H1 (cell line): ENCODE data around the gene FOXN3. TPM values are rescaled to one million over a fixed set of nuclear protein-coding genes. Genes with fewer than 3 reads are reported as not detected.

ENCODE experiments used
- CTCF ChIA-PET: fragments of 300-600 bp; sonication (Branson Sonifier 250); formaldehyde crosslinking; loops from one replicate; lab custom pipeline; 2021; ENCODE audit not compliant: partially characterized antibody; lab: Charles Lee
- POLR2A ChIA-PET: fragments of 300-600 bp; sonication (Branson Sonifier 250); formaldehyde crosslinking; loops from one replicate; lab custom pipeline; 2021; ENCODE audit warnings: inconsistent platforms; ENCODE audit not compliant: partially characterized antibody; lab: Charles Lee
- DNase-seq, 2 experiments: peaks; one replicate each; pipeline versions ENCODE4 v3.0.0 to v3.0.0-alpha.2; 2010 to 2022; ENCODE audit warnings: low spot score in 2 of 2, low read depth in 1 of 2, mixed read lengths in 1 of 2
- FAIRE-seq: peaks from 2 replicates; lab custom pipeline; 2011; peaks lifted over from hg19 to GRCh38; lab: Jason Lieb, UNC
- H2AFZ ChIP-seq: 2 replicates; pipeline ENCODE4 v1.8.1; 2012; ENCODE audit warnings: low read length, inconsistent platforms
- H2AK5ac ChIP-seq: 2 replicates; pipeline ENCODE4 v1.6.1; 2013; ENCODE audit warnings: low read depth, low read length
- H2BK120ac ChIP-seq: replicated peaks from 2 replicates; pipeline ENCODE3; 2013; ENCODE audit warnings: low read depth, low read length, inconsistent platforms
- H2BK12ac ChIP-seq: 2 replicates; pipeline ENCODE4 v1.6.1; 2013; ENCODE audit warnings: low read depth, low read length
- H2BK15ac ChIP-seq: 2 replicates; pipeline ENCODE4 v1.6.1; 2013; ENCODE audit warnings: low read length
- H2BK20ac ChIP-seq: 2 replicates; pipeline ENCODE4 v1.6.1; 2013; ENCODE audit warnings: low read length
- H2BK5ac ChIP-seq: 2 replicates; pipeline ENCODE4 v1.6.1; 2013; ENCODE audit warnings: low read depth, low read length
- H3K14ac ChIP-seq: 2 replicates; pipeline ENCODE4 v1.6.1; 2013; ENCODE audit warnings: inconsistent platforms; ENCODE audit not compliant: insufficient read length
- H3K18ac ChIP-seq: 2 replicates; pipeline ENCODE4 v1.6.1; 2013; ENCODE audit warnings: low read length; ENCODE audit errors: extremely low read depth
- H3K23ac ChIP-seq: 2 replicates; pipeline ENCODE4 v1.6.1; 2013; ENCODE audit warnings: inconsistent platforms; ENCODE audit not compliant: insufficient read length
- H3K23me2 ChIP-seq: 2 replicates; pipeline ENCODE4 v1.6.1; 2013; ENCODE audit warnings: low read depth, low read length
- H3K27ac ChIP-seq: 2 replicates; pipeline ENCODE4 v1.6.1; 2011; ENCODE audit warnings: low read depth, low read length, inconsistent platforms
- H3K27me3 ChIP-seq, 4 experiments: replicated peaks in 1 of 4; 1 replicate in 1 of 4; 2 replicates in 3 of 4; pipeline versions ENCODE4 v1.6.1 to v1.8.1; 2011 to 2013; ENCODE audit warnings: low read length in 3 of 4, mild to moderate bottlenecking in 3 of 4, inconsistent platforms in 2 of 4, mixed read lengths in 2 of 4, moderate library complexity in 1 of 4; ENCODE audit not compliant: control insufficient read depth in 3 of 4, insufficient read depth in 3 of 4; ENCODE audit errors: extremely low read depth in 1 of 4
- H3K36me3 ChIP-seq, 4 experiments: 2 replicates each; pipeline versions ENCODE4 v1.6.1 to v1.8.1; 2011 to 2013; ENCODE audit warnings: mild to moderate bottlenecking in 4 of 4, low read length in 3 of 4, moderate library complexity in 2 of 4, control low read depth in 1 of 4, inconsistent platforms in 1 of 4; ENCODE audit not compliant: insufficient read depth in 4 of 4, control insufficient read depth in 2 of 4
- H3K4ac ChIP-seq: replicated peaks from 2 replicates; pipeline ENCODE3; 2013; ENCODE audit warnings: low read length, low read depth, mixed read lengths, inconsistent platforms; ENCODE audit not compliant: insufficient read length
- H3K4me1 ChIP-seq, 4 experiments: replicated peaks in 1 of 4; 1 replicate in 1 of 4; 2 replicates in 3 of 4; pipeline versions ENCODE4 v1.6.1 to v1.8.1; 2011 to 2013; ENCODE audit warnings: low read length in 3 of 4, inconsistent platforms in 2 of 4, mixed read lengths in 1 of 4; ENCODE audit not compliant: insufficient read depth in 4 of 4, control insufficient read depth in 3 of 4
- H3K4me2 ChIP-seq, 2 experiments: 2 replicates each; pipeline versions ENCODE4 v1.6.1 to v1.8.1; 2011 to 2013; ENCODE audit warnings: low read depth in 2 of 2, low read length in 2 of 2, control low read depth in 1 of 2, inconsistent platforms in 1 of 2, mild to moderate bottlenecking in 1 of 2; ENCODE audit not compliant: insufficient read depth in 1 of 2
- H3K4me3 ChIP-seq, 4 experiments: fragments of 200-600, 300-600 bp in 1 of 4; sonication (generic), shearing (Covaris generic), sonication (Bioruptor Twin) in 1 of 4; 2 replicates each; pipeline versions ENCODE4 v1.5.1 to v1.8.1; 2011 to 2016; ENCODE audit warnings: low read length in 4 of 4, low read depth in 3 of 4, control low read depth in 2 of 4, inconsistent platforms in 2 of 4, mild to moderate bottlenecking in 2 of 4, mixed read lengths in 1 of 4, moderate library complexity in 1 of 4; ENCODE audit not compliant: insufficient read depth in 2 of 4; ENCODE audit errors: extremely low read depth in 1 of 4
- H3K56ac ChIP-seq: replicated peaks from 2 replicates; pipeline ENCODE3; 2013; ENCODE audit warnings: low read depth, mild to moderate bottlenecking, mixed read lengths, low read length, inconsistent platforms; ENCODE audit not compliant: insufficient read length
- H3K79me1 ChIP-seq: 2 replicates; pipeline ENCODE4 v1.6.1; 2013; ENCODE audit warnings: low read depth, low read length, control low read depth
- H3K79me2 ChIP-seq, 2 experiments: 2 replicates each; pipeline versions ENCODE4 v1.6.1 to v1.8.1; 2012 to 2013; ENCODE audit warnings: low read length in 2 of 2, mild to moderate bottlenecking in 2 of 2, inconsistent platforms in 1 of 2; ENCODE audit not compliant: insufficient read depth in 2 of 2, control insufficient read depth in 1 of 2
- H3K9ac ChIP-seq, 4 experiments: replicated peaks in 1 of 4; 1 replicate in 1 of 4; 2 replicates in 3 of 4; pipeline versions ENCODE4 v1.6.1 to v1.8.1; 2011 to 2013; ENCODE audit warnings: low read depth in 3 of 4, low read length in 3 of 4, control low read depth in 2 of 4, mild to moderate bottlenecking in 2 of 4, moderate library complexity in 2 of 4, inconsistent platforms in 1 of 4; ENCODE audit errors: extremely low read depth in 1 of 4
- H3K9me3 ChIP-seq, 2 experiments: 2 replicates each; pipeline versions ENCODE4 v1.6.1 to v1.8.1; 2012 to 2013; ENCODE audit warnings: mild to moderate bottlenecking in 2 of 2, moderate library complexity in 2 of 2, control low read depth in 1 of 2, inconsistent platforms in 1 of 2, low read depth in 1 of 2, low read length in 1 of 2, mixed read lengths in 1 of 2; ENCODE audit not compliant: insufficient read depth in 2 of 2
- H4K20me1 ChIP-seq, 2 experiments: replicated peaks in 1 of 2; 2 replicates each; pipeline versions ENCODE3 to v1.8.1; 2011 to 2013; ENCODE audit warnings: inconsistent platforms in 2 of 2, low read length in 2 of 2, mild to moderate bottlenecking in 1 of 2; ENCODE audit not compliant: insufficient read depth in 2 of 2, control insufficient read depth in 1 of 2
- H4K5ac ChIP-seq: 2 replicates; pipeline ENCODE4 v1.6.1; 2013; ENCODE audit warnings: low read length, low read depth, mixed read lengths, inconsistent platforms; ENCODE audit not compliant: insufficient read length
- H4K8ac ChIP-seq: 2 replicates; pipeline ENCODE4 v1.8.0; 2013; ENCODE audit warnings: mild to moderate bottlenecking, moderate library complexity, low read length, inconsistent platforms; ENCODE audit not compliant: insufficient read depth; ENCODE audit errors: extremely low read depth
- H4K91ac ChIP-seq: replicated peaks from 2 replicates; pipeline ENCODE3; 2013; ENCODE audit warnings: low read length, mixed read lengths, inconsistent platforms; ENCODE audit not compliant: insufficient read length
- BCL11A ChIP-seq, 2 experiments: IDR thresholded peaks; one replicate each; pipeline ENCODE4 v1.6.1; 2011; ENCODE audit warnings: low read depth in 2 of 2, low read length in 2 of 2, mild to moderate bottlenecking in 2 of 2
- BRCA1 ChIP-seq: IDR thresholded peaks from 2 replicates; pipeline ENCODE4 v1.6.1; 2012; ENCODE audit warnings: low read depth, low read length, improper control_type of control experiment
- CBX5 ChIP-seq: fragments of 300-800, 300-1000 bp; sonication (generic); IDR thresholded peaks from 2 replicates; pipeline ENCODE4 v1.7.1; 2016; ENCODE audit warnings: antibody characterized with exemption, low read length, low read depth
- CEBPB ChIP-seq: IDR thresholded peaks from 2 replicates; pipeline ENCODE4 v1.6.1; 2012; ENCODE audit warnings: low read depth, low read length
- CHD1 ChIP-seq: IDR thresholded peaks from 2 replicates; pipeline ENCODE4 v1.6.1; 2012; ENCODE audit warnings: low read depth, low read length, improper control_type of control experiment
- CTBP2 ChIP-seq: IDR thresholded peaks from 2 replicates; pipeline ENCODE4 v1.7.0; 2011; ENCODE audit warnings: borderline replicate concordance, mild to moderate bottlenecking, moderate library complexity, mixed read lengths, low read length; ENCODE audit not compliant: insufficient read depth, insufficient read length
- GABPA ChIP-seq: IDR thresholded peaks from 2 replicates; pipeline ENCODE4 v1.6.1; 2011; ENCODE audit warnings: mild to moderate bottlenecking, low read length, moderate library complexity, borderline replicate concordance; ENCODE audit not compliant: insufficient read depth
- GTF2F1 ChIP-seq: IDR thresholded peaks from 2 replicates; pipeline ENCODE4 v1.6.1; 2012; ENCODE audit warnings: low read depth, low read length, improper control_type of control experiment, borderline replicate concordance
- HDAC6 ChIP-seq: IDR thresholded peaks from one replicate; pipeline ENCODE4 v1.7.1; 2012; ENCODE audit warnings: low read depth, mild to moderate bottlenecking, inconsistent platforms, low read length, moderate library complexity
- KDM1A ChIP-seq: fragments of 200-600, 300-600 bp; sonication (generic); IDR thresholded peaks from 2 replicates; pipeline ENCODE4 v1.7.1; 2016; ENCODE audit warnings: mild to moderate bottlenecking, low read length, borderline replicate concordance
- KDM5A ChIP-seq: fragments of 200-600 bp; IDR thresholded peaks from 2 replicates; pipeline ENCODE4 v1.7.1; 2012; ENCODE audit warnings: mild to moderate bottlenecking, low read length, inconsistent platforms, mixed read lengths
- MAFK ChIP-seq: IDR thresholded peaks from 2 replicates; pipeline ENCODE4 v1.6.1; 2012; ENCODE audit warnings: low read depth, mild to moderate bottlenecking, improper control_type of control experiment, low read length
- TCF12 ChIP-seq: IDR thresholded peaks from 2 replicates; pipeline ENCODE4 v1.6.1; 2011; ENCODE audit warnings: low read depth, mild to moderate bottlenecking, low read length
- TEAD4 ChIP-seq: IDR thresholded peaks from 2 replicates; pipeline ENCODE4 v1.6.1; 2012; ENCODE audit warnings: low read depth, low read length, inconsistent platforms, mixed read lengths
- WGBS, 2 experiments: shearing (Covaris generic) in 1 of 2; methylation state at CpG; one replicate each; pipeline versions ENCODE4 v1.1.6 to v1.1.7; 2013 to 2015; ENCODE audit warnings: low lambda C conversion rate in 2 of 2, mixed read lengths in 2 of 2, inconsistent platforms in 1 of 2, low coverage in 1 of 2, missing lambda C conversion rate in 1 of 2; ENCODE audit not compliant: insufficient replicate concordance in 2 of 2, insufficient coverage in 1 of 2, insufficient read length in 1 of 2; ENCODE audit errors: extremely low coverage in 1 of 2, missing lambda C conversion rate in 1 of 2; 5-methylcytosine and 5-hydroxymethylcytosine counted together
- polyA plus RNA-seq, 7 experiments: library from polyadenylated mRNA; depleted of rRNA in 3 of 7; stranded (reverse) in 5 of 7; unstranded in 2 of 7; fragments of >200 nt in 5 of 7; fragments of 200-250 nt in 2 of 7; gene quantifications; 1 replicate in 5 of 7; 2 replicates in 1 of 7; 4 replicates in 1 of 7; pipeline versions ENCODE4 v1.2.1 to v1.2.3, GENCODE V29; 2011 to 2013; ENCODE audit warnings: missing spikeins in 2 of 7, mixed read lengths in 2 of 7
- total RNA-seq: library from RNA; stranded (reverse); fragmentation: NEBNext Ultra II Directional; extraction: Animal tissue kit (Norgen Biotek cat#: 25700); gene quantifications from 2 replicates; pipeline ENCODE4 v1.2.1, GENCODE V29; 2021

The FOXN3 gene
- total and polyA plus RNA-seq, 2 of the 8 experiments (the other 6 are each of a cell fraction or from before 2014, with no cell fraction given), result 52.6 to 178 TPM

- Histone ChIP-seq H3K27me3 (no peaks in the 10 kb centered on the region), H2AK5ac (no peak overlapping the region), H3K36me3 (peaks cover 0 to 2% (median 0%) of the 10 kb centered on the region in 4 experiments; a peak in 3 of 8 replicates), H3K79me1 (peaks cover 8% of the 10 kb centered on the region), H3K23ac (no peak overlapping the region), H4K8ac (no peak overlapping the region), H2BK5ac (no peak overlapping the region), H3K14ac (no peak overlapping the region), H4K20me1 (peaks cover 7 to 8% of the 10 kb centered on the region in 2 experiments), H2BK20ac (no peak overlapping the region), H2AFZ (no peak overlapping the region), H4K5ac (no peak overlapping the region), H3K4me1 (peaks cover 2 to 21% (median 16%) of the 10 kb centered on the region in 4 experiments; a peak in 5 of 7 replicates), H3K23me2 (no peaks in the 10 kb centered on the region), H3K27ac (no peak overlapping the region), H4K91ac (no peak overlapping the region), H3K79me2 (peaks cover 0 to 93% of the 10 kb centered on the region in 2 experiments; a peak in 2 of 4 replicates), H3K4me3 (no peak overlapping the region), H3K9me3 (no peaks in the 10 kb centered on the region), H3K9ac (no peak overlapping the region; a peak in 1 of 7 replicates), H2BK15ac (no peak overlapping the region), H2BK120ac (no peak overlapping the region), H3K18ac (no peak overlapping the region), H3K4ac (no peak overlapping the region), H2BK12ac (no peak overlapping the region), H3K56ac (no peak overlapping the region), H3K4me2 (no peak overlapping the region; a peak in 1 of 4 replicates)
- ChIA-PET CTCF (interaction anchor here (0.9 to 2.3 kb wide), 4 partner anchors 10 to 25 kb away, joined by 3 to 7 read pairs (median 3); no protein-coding TSS in a partner anchor), POLR2A (interaction anchor here (0.9 kb wide), 1 partner anchor 12 kb away, joined by 3 read pairs; no protein-coding TSS in a partner anchor)
- DNase-seq (no peak), FAIRE-seq (no peak)
- WGBS, 2 experiments, result 91% methylated on average over 5 of the region's 5 CpGs; no CpG with 5 or more reads in 1 of the 2 experiments
- TF ChIP-seq TEAD4 (no peak), KDM1A (no peak), GTF2F1 (no peak), CEBPB (no peak), CTBP2 (no peak), MAFK (no peak), CBX5 (no peak), HDAC6 (no peak), BRCA1 (no peak), KDM5A (no peak), GABPA (no peak), TCF12 (no peak), CHD1 (no peak), BCL11A (IDR thresholded peaks at IDR 0.05; ENCODE audit: low read depth in 2 of 2, low read length in 2 of 2) (no peak)
These were observed 168.5 kb downstream of the FOXN3 start for GRCh38 chr14:89248411-89249064.
